ENCODE measurements around the gene CAPN15.
A peak's percentile ranks its signal among the peaks of the same experiment; 100 is the strongest.
"Not testable (repeated sequence)": the region's sequence is repeated elsewhere in the genome, so short reads cannot be mapped to it uniquely, and the experiment has no call there.

The CAPN15 gene

GRCh38 chr16:527015-527903 is at the start of gene CAPN15:
CAPN15 (plus strand) TSS chr16:527712; CDS start chr16:546839, 19,127 bp downstream.
- peak; percentile 91 for DNase-seq (ENCODE audit: low spot score)

DNA sequence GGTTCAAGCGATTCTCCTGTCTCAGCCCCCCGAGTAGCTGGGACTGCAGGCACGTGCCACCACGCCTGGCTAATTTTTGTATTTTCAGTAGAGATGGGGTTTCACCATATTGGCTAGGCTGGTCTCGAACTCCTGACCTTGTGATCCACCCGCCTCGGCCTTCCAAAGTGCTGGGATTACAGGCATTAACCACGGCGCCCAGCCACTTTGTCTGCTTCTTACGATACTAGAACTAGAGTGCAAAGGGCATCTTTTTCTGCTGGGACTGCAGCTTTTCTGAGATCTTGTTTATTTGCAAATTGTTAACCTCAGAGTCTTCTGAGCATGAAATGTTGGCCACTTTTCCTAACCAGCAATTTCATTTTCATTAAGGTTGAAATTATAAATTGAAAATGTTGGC is 49.2 kb upstream of the CAPN15 start:
- DNase-seq (ENCODE audit: low spot score), result not testable (repeated sequence)

GRCh38 chr16:482468-483185 is 44.9 kb upstream of the CAPN15 start:
- DNase-seq (ENCODE audit: low spot score), result no peak

- no peak for DNase-seq (ENCODE audit: low spot score)
Measured at GRCh38 chr16:483341-484075, 44.0 kb upstream of the CAPN15 start.

DNA sequence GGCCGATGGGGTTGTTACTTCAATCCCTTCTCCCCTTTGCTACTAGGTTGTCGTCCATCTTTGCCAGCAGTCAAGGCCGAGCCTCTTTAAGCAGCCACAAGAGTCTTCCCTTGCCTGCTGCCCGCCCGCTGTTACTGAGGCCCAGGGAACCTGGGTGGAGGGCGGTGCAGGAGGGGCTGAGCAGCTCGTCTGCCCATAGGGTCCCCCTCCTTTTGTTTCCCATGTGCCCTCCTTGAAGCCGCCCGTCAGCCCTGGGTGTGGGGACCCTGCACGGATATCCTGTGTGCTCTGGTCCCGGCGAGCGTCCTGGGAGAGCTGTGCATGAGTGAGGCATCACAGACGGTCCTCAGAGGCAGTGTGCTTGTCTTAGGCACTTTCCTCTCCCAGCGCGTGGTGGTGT is 37.9 kb upstream of the CAPN15 start:
- no peak for DNase-seq (ENCODE audit: low spot score)

DNA sequence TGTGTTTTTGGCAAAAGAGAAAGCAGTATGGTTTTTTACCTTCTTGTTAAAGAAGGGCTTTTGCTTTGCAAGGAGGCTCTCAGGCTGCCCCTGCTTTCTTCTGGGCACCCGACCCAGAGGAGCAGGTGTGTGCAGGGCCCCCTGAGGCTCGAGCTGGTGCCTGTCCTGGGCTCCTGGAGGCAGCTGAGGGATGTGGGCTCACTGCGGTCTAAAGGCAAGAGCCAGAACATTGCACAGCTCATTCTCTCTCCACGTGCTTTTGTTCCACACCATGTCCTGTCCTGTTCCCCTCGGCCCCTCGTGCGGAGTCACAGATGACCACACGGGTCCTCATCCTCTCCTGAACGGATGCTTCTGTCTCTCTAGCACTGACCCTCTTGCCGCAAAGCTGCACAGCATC is 36.7 kb upstream of the CAPN15 start:
- no peak for DNase-seq (ENCODE audit: low spot score)

DNA sequence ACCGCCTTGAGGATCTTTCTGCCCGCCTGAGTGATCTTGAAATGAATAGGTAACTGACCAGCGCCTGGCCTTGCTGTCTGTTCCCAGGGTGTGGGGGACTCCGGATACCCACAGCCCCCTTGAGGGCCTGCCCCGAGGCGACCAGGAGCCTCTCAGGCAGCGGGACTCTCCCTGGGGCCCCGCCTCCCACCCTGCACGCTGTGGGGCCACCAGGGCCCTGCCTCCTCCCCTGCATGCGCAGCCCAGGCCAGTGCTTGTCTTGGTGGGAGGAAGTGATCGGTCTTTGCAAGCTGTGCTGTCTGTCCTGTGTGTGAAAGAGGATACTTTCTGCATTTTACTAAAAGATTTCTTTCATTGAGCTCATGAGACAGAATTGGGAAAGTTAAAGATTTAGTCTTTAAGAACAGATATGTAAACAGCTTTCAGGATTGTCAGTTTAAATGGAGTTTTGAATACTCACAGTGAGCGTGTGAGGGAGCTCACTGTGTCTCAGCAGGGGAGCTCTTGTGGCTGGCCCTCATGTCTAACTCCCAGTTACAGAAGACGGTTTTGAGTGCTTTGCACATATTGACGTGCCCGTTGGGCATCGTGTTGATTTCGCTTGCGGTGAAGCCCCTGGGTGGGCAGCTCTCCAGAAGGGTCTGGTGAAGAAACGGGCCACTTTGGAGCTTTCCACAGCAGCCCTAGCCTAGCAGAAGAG is 36.1 kb upstream of the CAPN15 start:
- DNase-seq (ENCODE audit: low spot score), result no peak

GRCh38 chr16:492211-492875 is 35.2 kb upstream of the CAPN15 start:
- no peak for DNase-seq (ENCODE audit: low spot score)

DNA sequence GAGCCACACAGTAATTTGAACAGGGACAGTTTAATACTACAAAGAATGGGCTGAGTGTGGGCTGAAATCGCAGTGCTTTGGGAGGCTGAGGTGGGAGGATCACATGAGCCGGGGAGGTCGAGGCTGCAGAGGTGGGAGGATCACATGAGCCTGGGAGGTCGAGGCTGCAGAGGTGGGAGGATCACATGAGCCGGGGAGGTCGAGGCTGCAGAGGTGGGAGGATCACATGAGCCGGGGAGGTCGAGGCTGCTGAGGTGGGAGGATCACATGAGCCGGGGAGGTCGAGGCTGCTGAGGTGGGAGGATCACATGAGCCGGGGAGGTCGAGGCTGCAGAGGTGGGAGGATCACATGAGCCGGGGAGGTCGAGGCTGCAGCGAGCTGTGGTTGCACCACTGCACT is 32.8 kb upstream of the CAPN15 start:
- DNase-seq (ENCODE audit: low spot score), result not testable (repeated sequence)

GRCh38 chr16:495127-495748 is 32.3 kb upstream of the CAPN15 start:
- DNase-seq (ENCODE audit: low spot score), result peak; percentile 56

DNA sequence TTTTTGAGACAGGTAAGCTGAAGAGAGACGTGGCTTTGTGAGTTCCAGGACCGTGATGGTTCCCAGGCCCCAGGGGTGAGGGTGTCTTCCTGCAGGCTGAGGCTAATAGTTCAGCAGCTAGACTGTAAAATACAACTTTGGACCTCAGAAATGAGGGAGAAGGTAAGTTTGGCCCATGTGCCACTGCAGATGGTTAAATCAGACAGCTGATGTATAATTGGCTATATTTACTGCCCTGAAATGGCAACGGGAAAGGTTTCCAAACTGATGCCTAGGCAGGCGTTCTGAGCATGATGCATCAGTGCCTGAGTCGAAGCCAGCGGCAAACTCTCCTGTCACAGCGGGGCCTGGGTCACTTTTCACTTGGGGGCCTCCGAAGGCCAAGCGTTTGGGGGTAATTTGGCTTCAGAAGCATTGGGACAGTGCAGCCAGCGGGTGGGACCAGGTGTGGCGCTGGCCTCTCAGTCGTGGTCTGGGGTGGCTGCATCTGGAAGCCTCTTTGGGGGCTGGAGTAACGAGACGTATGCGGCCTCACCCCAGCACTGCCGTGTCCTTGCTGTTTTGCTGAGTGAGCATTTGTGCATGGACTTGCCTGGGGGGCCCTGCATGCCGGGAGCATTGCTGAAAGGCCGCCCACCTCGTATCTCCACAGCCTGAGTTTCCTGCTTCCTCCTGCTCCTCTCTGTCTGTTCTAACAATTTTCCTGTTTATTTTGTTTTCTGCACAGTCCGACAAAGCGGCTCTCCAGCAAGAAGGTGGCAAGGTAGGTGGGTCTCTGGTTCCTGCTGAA is 31.2 kb upstream of the CAPN15 start:
- no peak for DNase-seq (ENCODE audit: low spot score)

DNA sequence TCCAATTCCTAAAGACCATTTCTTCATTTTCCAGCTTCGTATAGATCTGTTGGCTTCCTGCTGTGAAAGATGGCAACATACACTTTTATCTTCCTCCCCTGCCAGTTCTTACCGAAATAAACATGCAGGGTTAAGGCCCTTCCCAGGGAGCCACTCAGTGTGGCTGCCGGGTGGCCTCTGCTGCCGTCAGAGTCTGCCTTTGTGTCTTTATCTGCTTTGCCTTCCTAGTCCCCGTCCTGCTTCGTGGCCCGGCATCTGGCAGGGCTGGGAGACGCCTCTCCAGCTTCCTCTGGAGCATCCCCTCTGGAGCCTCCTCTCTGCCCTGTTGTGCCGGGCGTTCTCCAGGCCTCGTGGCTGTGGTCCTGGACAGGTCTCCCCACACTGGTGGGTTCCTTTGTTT is 30.3 kb upstream of the CAPN15 start:
- no peak for DNase-seq (ENCODE audit: low spot score)

DNA sequence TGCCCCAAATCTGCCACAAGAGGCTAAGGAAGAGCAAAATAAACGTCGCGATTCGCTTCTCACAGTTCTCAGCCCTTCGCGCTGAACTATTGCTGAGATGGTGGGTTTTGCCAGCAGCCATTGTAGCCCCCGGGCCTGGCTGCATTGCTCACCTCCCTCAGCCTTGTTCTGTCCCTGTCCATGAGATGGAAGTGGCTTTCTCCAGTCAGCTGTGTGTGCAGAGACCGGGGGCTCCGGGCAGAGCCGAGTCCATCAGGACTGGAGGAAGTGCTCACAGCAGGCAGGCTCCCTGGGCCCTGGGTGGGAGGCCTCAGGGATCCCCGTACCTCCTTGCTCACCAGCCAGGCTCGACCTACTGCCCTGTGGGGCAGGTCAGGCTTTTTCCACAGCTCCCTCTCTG is 27.6 kb upstream of the CAPN15 start:
- DNase-seq (ENCODE audit: low spot score), result no peak

DNA sequence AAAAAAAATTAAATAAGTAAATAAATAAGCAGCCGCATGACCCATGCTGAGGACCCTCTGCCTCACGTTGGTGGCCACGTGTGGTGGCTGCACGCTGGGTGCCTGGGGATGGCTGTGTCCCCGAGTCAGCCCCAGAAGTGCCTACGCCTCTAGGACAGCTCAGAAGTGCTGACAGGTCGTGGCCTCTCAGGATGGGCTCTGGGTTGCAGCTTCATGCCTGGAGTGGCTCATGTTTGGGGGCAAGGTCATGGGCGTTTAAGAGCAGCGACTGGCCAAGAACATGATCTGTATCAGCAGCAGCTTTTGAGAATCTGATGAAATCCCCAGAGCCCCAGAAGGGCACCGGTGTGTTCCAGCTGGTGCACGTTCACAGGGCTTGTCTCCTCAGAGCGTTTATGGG is 26.8 kb upstream of the CAPN15 start:
- no peak for DNase-seq (ENCODE audit: low spot score)

- no peak for DNase-seq (ENCODE audit: low spot score)
Measured at GRCh38 chr16:502179-502943, 25.2 kb upstream of the CAPN15 start.

DNA sequence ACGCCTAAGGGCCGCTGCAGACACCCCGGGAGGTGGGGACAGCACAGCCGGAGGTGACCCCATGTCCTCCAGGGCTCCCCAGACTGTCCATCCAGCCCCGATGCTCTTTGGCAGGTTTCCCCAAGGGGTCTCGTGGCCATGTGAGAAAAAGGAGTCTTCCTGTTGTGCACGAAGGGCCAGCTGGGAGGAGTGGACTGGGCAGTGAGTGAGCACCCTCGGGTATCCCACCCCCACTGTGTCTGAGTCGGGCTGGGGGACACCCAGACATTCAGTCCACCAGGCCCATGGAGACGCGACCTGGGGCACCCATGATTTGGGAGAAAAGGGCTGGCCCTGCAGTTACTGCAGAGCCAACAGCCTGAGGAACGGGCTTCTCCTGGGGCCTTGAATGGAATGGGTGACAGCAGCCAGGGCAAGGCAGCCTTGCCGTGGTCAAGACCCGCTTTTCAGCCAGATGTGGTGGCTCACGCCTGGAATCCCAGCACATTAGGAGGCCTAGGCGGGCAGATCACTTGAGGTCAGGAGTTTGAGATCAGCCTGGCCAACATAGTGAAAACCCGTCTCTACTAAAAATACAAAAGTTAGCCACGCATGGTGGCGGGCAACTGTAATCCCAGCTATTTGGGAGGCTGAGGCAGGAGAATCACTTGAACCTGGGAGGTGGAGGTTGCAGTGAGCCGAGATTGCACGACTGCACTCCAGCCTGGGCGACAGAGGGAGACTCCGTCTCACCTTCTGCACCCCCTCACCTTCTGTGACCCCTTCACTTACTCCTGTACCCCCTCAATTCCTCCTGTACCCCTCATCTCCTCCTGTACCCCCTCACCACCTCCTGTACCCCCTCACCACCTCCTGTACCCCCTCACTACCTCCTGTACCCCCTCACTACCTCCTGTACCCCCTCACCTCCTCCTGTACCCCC is 24.1 kb upstream of the CAPN15 start:
- no peak for DNase-seq (ENCODE audit: low spot score)

- no peak for DNase-seq (ENCODE audit: low spot score)
Measured at GRCh38 chr16:505479-506245, 21.9 kb upstream of the CAPN15 start.

DNA sequence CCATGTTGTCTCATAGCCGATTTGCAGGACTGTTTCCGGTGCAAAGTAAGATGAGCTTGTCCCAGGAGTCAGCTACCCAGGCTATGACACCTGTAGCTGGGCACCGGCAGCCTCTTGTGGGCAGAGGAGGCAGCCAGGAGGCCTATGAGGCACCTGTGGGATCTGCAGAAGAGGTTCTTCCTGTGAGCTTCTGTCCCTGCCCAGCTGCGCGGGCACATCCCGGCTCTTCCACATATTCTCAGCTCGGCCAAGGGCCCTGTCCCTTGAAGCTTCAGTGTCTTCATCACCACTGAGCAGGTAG is 21.3 kb upstream of the CAPN15 start:
- no peak for DNase-seq (ENCODE audit: low spot score)

Measured in kidney tubule cell (primary cell).